CD4-positive, CD25-positive, alpha-beta regulatory T cell (primary cell): ENCODE results near the gene HHEX. TPM values are rescaled to one million over a fixed set of nuclear protein-coding genes. Genes with fewer than 3 reads are reported as not detected.
A peak's percentile ranks its signal among the peaks of the same experiment; 100 is the strongest.

Experiments used
- ATAC-seq, 2 donors: fragments of 150-1000 bp; cut with Tn5 transposase; one replicate each; pipeline ENCODE4 v1.10.0; 2021; ENCODE audit warnings: low read depth in 2 of 2, moderate number of reproducible peaks in 2 of 2, moderate library complexity in 1 of 2
- DNase-seq, 3 donors: peaks; one replicate each; pipeline versions ENCODE4 v3.0.0 to v3.0.0-alpha.2; 2012 to 2022; ENCODE audit warnings: mixed read lengths in 1 of 3
- H3K27ac ChIP-seq: one replicate; pipeline ENCODE4 v1.7.0; 2013; ENCODE audit warnings: mild to moderate bottlenecking, low read length; ENCODE audit not compliant: insufficient read depth, poor library complexity, severe bottlenecking
- H3K27me3 ChIP-seq: one replicate; pipeline ENCODE4 v1.7.0; 2013; ENCODE audit warnings: low read length; ENCODE audit not compliant: control insufficient read depth, insufficient read depth
- H3K36me3 ChIP-seq: one replicate; pipeline ENCODE4 v1.7.0; 2013; ENCODE audit warnings: mild to moderate bottlenecking, low read length, moderate library complexity; ENCODE audit not compliant: control insufficient read depth, insufficient read depth
- H3K4me1 ChIP-seq: 2 replicates; pipeline ENCODE4 v1.7.0; 2013; ENCODE audit warnings: mild to moderate bottlenecking, low read length; ENCODE audit not compliant: insufficient read depth, control insufficient read depth, poor library complexity, severe bottlenecking
- H3K4me3 ChIP-seq: one replicate; pipeline ENCODE4 v1.7.0; 2013; ENCODE audit warnings: low read depth, mild to moderate bottlenecking, low read length, moderate library complexity
- H3K9me3 ChIP-seq, 2 experiments: 1 replicate in 1 of 2; 2 replicates in 1 of 2; pipeline ENCODE4 v1.7.0; 2013; ENCODE audit warnings: low read length in 2 of 2, mild to moderate bottlenecking in 1 of 2, moderate library complexity in 1 of 2; ENCODE audit not compliant: control insufficient read depth in 2 of 2
- H3K27ac Mint-ChIP-seq, 3 donors: one replicate each; pipeline ENCODE4 v1.8.0; 2020 to 2022; ENCODE audit warnings: mild to moderate bottlenecking in 3 of 3, mixed read lengths in 3 of 3, moderate library complexity in 2 of 3
- H3K27me3 Mint-ChIP-seq: one replicate; pipeline ENCODE4 v1.8.0; 2022; ENCODE audit warnings: mild to moderate bottlenecking, mixed read lengths
- H3K36me3 Mint-ChIP-seq: one replicate; pipeline ENCODE4 v1.8.0; 2020; ENCODE audit warnings: mixed read lengths
- H3K4me1 Mint-ChIP-seq, 4 donors: one replicate each; pipeline ENCODE4 v1.8.0; 2020 to 2022; ENCODE audit warnings: mixed read lengths in 4 of 4, mild to moderate bottlenecking in 1 of 4
- H3K4me3 Mint-ChIP-seq, 4 donors: one replicate each; pipeline ENCODE4 v1.8.0; 2020 to 2022; ENCODE audit warnings: mild to moderate bottlenecking in 4 of 4, mixed read lengths in 4 of 4, moderate library complexity in 3 of 4
- H3K9me3 Mint-ChIP-seq, 7 donors: one replicate each; pipeline ENCODE4 v1.8.0; 2020 to 2022; ENCODE audit warnings: mixed read lengths in 7 of 7, mild to moderate bottlenecking in 3 of 7, moderate library complexity in 2 of 7
- polyA plus RNA-seq, 4 donors: library from polyadenylated mRNA; unstranded; fragments of 300-500 nt; fragmentation: Illumina TruSeq; gene quantifications; one replicate each; pipeline ENCODE4 v1.2.3, GENCODE V29; 2021
- total RNA-seq: library from RNA; stranded (reverse); gene quantifications from one replicate; pipeline ENCODE4 v1.2.3, GENCODE V29; 2022

Gene HHEX
- total and polyA plus RNA-seq, 5 donors from 2014 or later = 0.19 to 1.2 (median 0.46) TPM; not detected in 1

- DNase-seq (no peak), ATAC-seq (peak; percentile 50 to 58)
- peak overlapping the region in 1 of 3 donors; percentile 6 for H3K27ac Mint-ChIP-seq
- peaks cover 29% of the 10 kb centered on the region for H3K27me3 Mint-ChIP-seq
- H3K4me3 Mint-ChIP-seq = no peak overlapping the region
- H3K9me3 Mint-ChIP-seq = peaks cover 0 to 2% (median 0%) of the 10 kb centered on the region in 7 donors
- Histone ChIP-seq H3K36me3 (no peaks in the 10 kb centered on the region), H3K9me3 (no peaks in the 10 kb centered on the region), H3K27me3 (no peaks in the 10 kb centered on the region), H3K4me3 (no peak overlapping the region), H3K27ac (no peak overlapping the region), H3K4me1 (peaks cover 1% of the 10 kb centered on the region)
- H3K36me3 Mint-ChIP-seq = no peaks in the 10 kb centered on the region
- H3K4me1 Mint-ChIP-seq = peaks cover 0 to 7% (median 3%) of the 10 kb centered on the region in 4 donors
These were observed 52.8 kb downstream of the HHEX start for GRCh38 chr10:92742331-92743228.

Other genes starting within 250 kb of the HHEX start
- 38.1 TPM for gene IDE, start 115.9 kb upstream of the HHEX start, total RNA-seq
- 10 to 100 TPM; 17.0 to 29.9 (median 25.6) TPM for gene IDE, start 115.9 kb upstream of the HHEX start, polyA plus RNA-seq
- gene KIF11, start 96.8 kb upstream of the HHEX start, total RNA-seq = 3.0 TPM
- gene KIF11, start 96.8 kb upstream of the HHEX start, polyA plus RNA-seq = 1 to 10 TPM; 2.1 to 6.8 (median 2.8) TPM
- gene EXOC6, start 158.6 kb downstream of the HHEX start, total RNA-seq = 16.9 TPM
- 10 to 100 TPM in 2 of 4 donors, 1 to 10 TPM in 2; 7.5 to 10.7 (median 9.9) TPM for gene EXOC6, start 158.6 kb downstream of the HHEX start, polyA plus RNA-seq